Upper lobe of left lung (tissue), 6 donors: Measurements from ENCODE around the gene TRPV3. TPM values are rescaled to one million over a fixed set of nuclear protein-coding genes. Genes with fewer than 3 reads are reported as not detected.

Source experiments
- ATAC-seq, 2 donors: fragments of 200-7000 bp; cut with Tn5 transposase; one replicate each; pipeline ENCODE4 v1.9.1; 2022; ENCODE audit warnings: mild to moderate bottlenecking in 2 of 2, moderate library complexity in 2 of 2; ENCODE audit not compliant: low FRiP score in 2 of 2
- DNase-seq, 2 donors: peaks; one replicate each; pipeline ENCODE4 v3.0.0-alpha.2; 2019 to 2020
- H3K27ac ChIP-seq, 4 donors: fragments of 200-600 bp; sonication (generic); one replicate each; pipeline ENCODE4 v1.5.1; 2016 to 2019
- H3K27me3 ChIP-seq, 4 donors: fragments of 200-600 bp; sonication (generic); one replicate each; pipeline ENCODE4 v1.5.1; 2017 to 2019
- H3K36me3 ChIP-seq, 4 donors: fragments of 200-600 bp; sonication (generic); one replicate each; pipeline ENCODE4 v1.5.1; 2016 to 2019
- H3K4me1 ChIP-seq, 4 donors: fragments of 200-600 bp; sonication (generic); one replicate each; pipeline ENCODE4 v1.5.1; 2018 to 2019
- H3K4me3 ChIP-seq, 4 donors: fragments of 200-600 bp; sonication (generic); one replicate each; pipeline ENCODE4 v1.5.1; 2017 to 2019; ENCODE audit warnings: mild to moderate bottlenecking in 2 of 4, moderate library complexity in 1 of 4
- H3K9me3 ChIP-seq, 4 donors: fragments of 200-600 bp; sonication (generic); one replicate each; pipeline ENCODE4 v1.5.1; 2018 to 2019
- EP300 ChIP-seq, 4 donors: sonication (generic); formaldehyde crosslinking; IDR thresholded peaks; one replicate each; pipeline ENCODE4 v1.5.1; 2017; ENCODE audit warnings: antibody characterized with exemption in 4 of 4, control low read depth in 2 of 4
- POLR2A ChIP-seq, 4 donors: fragments of 450-650 bp; IDR thresholded peaks; one replicate each; pipeline ENCODE4 v1.5.1; 2016 to 2017; ENCODE audit warnings: antibody characterized with exemption in 4 of 4, mild to moderate bottlenecking in 2 of 4
- POLR2AphosphoS5 ChIP-seq, 2 donors: sonication (generic); formaldehyde crosslinking; IDR thresholded peaks; one replicate each; pipeline ENCODE4 v1.5.1; 2017; ENCODE audit warnings: antibody characterized with exemption in 2 of 2
- WGBS, 2 donors: methylation state at CpG; one replicate each; pipeline ENCODE4 v1.1.5; 2017 to 2018; 5-methylcytosine and 5-hydroxymethylcytosine counted together
- total RNA-seq, 6 donors: library from RNA; depleted of rRNA in 4 of 6; stranded (reverse); fragments of >200 nt in 4 of 6; gene quantifications; one replicate each; pipeline versions ENCODE4 v1.1.0 to v1.2.1, GENCODE V29; 2016 to 2021
- TF ChIP-seq, protein P1 (sequence below), 6 experiments: fragments of 450-650 bp in 4 of 6; fragments of 200-600 bp in 2 of 6; sonication (generic) in 2 of 6; IDR thresholded peaks; one replicate each; pipeline ENCODE4 v1.5.1; 2016 to 2019; ENCODE audit warnings: antibody characterized with exemption in 6 of 6
- donor health status: DM: no; HTN: no; CAD: no; lungs with moderate emphysema.
- donor health status: DM: no; HTN: yes; CAD: no; lungs with severe emphysema.

The TRPV3 gene
- total RNA-seq, 6 donors from 2014 or later: under 0.01 to 0.84 (median 0.28) TPM

DNA sequence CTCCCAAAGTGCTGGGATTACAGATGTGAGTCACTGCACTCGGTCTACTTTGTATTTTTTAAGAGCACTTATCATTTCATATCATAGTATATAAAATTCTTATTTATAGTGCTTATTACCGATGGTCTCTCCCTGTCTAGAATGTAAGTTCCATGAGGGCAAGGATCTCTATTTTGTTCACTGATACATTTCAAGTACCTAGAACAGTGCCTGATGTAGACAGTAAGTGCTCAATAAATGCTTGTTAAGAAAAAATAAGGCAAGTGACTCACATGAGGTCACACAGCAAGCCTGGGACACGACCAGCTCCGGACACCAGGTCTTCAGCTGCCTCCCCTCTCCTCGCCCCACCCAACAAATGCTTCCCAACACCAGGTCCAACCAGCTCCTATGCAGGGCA lies 23.9 kb downstream of the TRPV3 start:
- TF ChIP-seq EP300 (IDR thresholded peaks at IDR 0.05): no peak
- no peak for TF ChIP-seq POLR2AphosphoS5 (IDR thresholded peaks at IDR 0.05)
- TF ChIP-seq, protein P1, sequence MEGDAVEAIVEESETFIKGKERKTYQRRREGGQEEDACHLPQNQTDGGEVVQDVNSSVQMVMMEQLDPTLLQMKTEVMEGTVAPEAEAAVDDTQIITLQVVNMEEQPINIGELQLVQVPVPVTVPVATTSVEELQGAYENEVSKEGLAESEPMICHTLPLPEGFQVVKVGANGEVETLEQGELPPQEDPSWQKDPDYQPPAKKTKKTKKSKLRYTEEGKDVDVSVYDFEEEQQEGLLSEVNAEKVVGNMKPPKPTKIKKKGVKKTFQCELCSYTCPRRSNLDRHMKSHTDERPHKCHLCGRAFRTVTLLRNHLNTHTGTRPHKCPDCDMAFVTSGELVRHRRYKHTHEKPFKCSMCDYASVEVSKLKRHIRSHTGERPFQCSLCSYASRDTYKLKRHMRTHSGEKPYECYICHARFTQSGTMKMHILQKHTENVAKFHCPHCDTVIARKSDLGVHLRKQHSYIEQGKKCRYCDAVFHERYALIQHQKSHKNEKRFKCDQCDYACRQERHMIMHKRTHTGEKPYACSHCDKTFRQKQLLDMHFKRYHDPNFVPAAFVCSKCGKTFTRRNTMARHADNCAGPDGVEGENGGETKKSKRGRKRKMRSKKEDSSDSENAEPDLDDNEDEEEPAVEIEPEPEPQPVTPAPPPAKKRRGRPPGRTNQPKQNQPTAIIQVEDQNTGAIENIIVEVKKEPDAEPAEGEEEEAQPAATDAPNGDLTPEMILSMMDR (IDR thresholded peaks at IDR 0.05): no peak
- no peak for TF ChIP-seq POLR2A (IDR thresholded peaks at IDR 0.05)
- H3K27me3 ChIP-seq: no peaks in the 10 kb centered on the region
- ATAC-seq: no peak
- DNase-seq: no peak
- no peak overlapping the region for H3K4me3 ChIP-seq
- WGBS, 2 donors: 93 to 94% methylated on average over 5 of the region's 5 CpGs
- H3K4me1 ChIP-seq: peaks cover 0 to 8% (median 0%) of the 10 kb centered on the region in 4 donors
- H3K27ac ChIP-seq: no peak overlapping the region
- no peaks in the 10 kb centered on the region for H3K36me3 ChIP-seq
- no peaks in the 10 kb centered on the region for H3K9me3 ChIP-seq

DNA sequence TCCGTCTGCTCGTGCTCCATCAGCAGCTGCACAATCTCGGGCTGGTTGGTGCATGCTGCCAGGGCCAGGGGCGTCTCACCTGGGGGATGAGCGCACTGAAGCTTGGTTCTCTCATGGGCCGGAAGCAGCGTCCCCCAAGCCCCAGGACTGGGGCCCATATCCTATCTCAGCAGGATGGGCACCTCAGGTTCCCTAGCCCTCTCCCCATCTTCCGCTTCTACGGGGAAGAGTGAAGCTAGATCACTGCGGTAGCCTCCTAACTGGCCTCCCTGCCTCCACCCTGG lies 24.8 kb downstream of the TRPV3 start:
- no peaks in the 10 kb centered on the region for H3K27me3 ChIP-seq
- H3K36me3 ChIP-seq: no peaks in the 10 kb centered on the region
- no peak for DNase-seq
- no peak for ATAC-seq
- 93 to 96% methylated on average over 5 to 6 of the region's 10 CpGs for WGBS, 2 donors
- no peaks in the 10 kb centered on the region for H3K9me3 ChIP-seq
- H3K4me1 ChIP-seq: peaks cover 0 to 8% (median 0%) of the 10 kb centered on the region in 4 donors
- no peak overlapping the region for H3K27ac ChIP-seq
- no peak for TF ChIP-seq POLR2A (IDR thresholded peaks at IDR 0.05)
- TF ChIP-seq, protein P1 (IDR thresholded peaks at IDR 0.05): no peak
- TF ChIP-seq EP300 (IDR thresholded peaks at IDR 0.05): no peak
- no peak for TF ChIP-seq POLR2AphosphoS5 (IDR thresholded peaks at IDR 0.05)
- no peak overlapping the region for H3K4me3 ChIP-seq

- H3K4me1 ChIP-seq: peaks cover 0 to 8% (median 0%) of the 10 kb centered on the region in 4 donors
- peak in 1 of 2 donors; percentile 80 for DNase-seq
- 88 to 93% methylated on average over 11 to 31 of the region's 36 CpGs for WGBS, 2 donors
- H3K36me3 ChIP-seq: no peaks in the 10 kb centered on the region
- H3K4me3 ChIP-seq: no peak overlapping the region
- no peak for ATAC-seq
- H3K27me3 ChIP-seq: no peaks in the 10 kb centered on the region
- no peak overlapping the region for H3K27ac ChIP-seq
- no peaks in the 10 kb centered on the region for H3K9me3 ChIP-seq
- TF ChIP-seq, protein P1 (IDR thresholded peaks at IDR 0.05): no peak
- TF ChIP-seq POLR2AphosphoS5 (IDR thresholded peaks at IDR 0.05) (no peak), POLR2A (IDR thresholded peaks at IDR 0.05) (no peak), EP300 (IDR thresholded peaks at IDR 0.05) (no peak)
Measured at GRCh38 chr17:3532106-3532858, 25.3 kb downstream of the TRPV3 start.

- no peaks in the 10 kb centered on the region for H3K27me3 ChIP-seq
- H3K9me3 ChIP-seq: no peaks in the 10 kb centered on the region
- DNase-seq: peak in 1 of 2 donors; percentile 65
- ATAC-seq: no peak
- H3K27ac ChIP-seq: no peak overlapping the region
- H3K36me3 ChIP-seq: no peaks in the 10 kb centered on the region
- H3K4me1 ChIP-seq: peaks cover 0 to 8% (median 0%) of the 10 kb centered on the region in 4 donors
- WGBS, 2 donors: 84 to 85% methylated on average over 8 to 21 of the region's 21 CpGs
- no peak overlapping the region for H3K4me3 ChIP-seq
- no peak for TF ChIP-seq EP300 (IDR thresholded peaks at IDR 0.05)
- TF ChIP-seq POLR2A (IDR thresholded peaks at IDR 0.05): no peak
- TF ChIP-seq, protein P1 (IDR thresholded peaks at IDR 0.05): no peak
- no peak for TF ChIP-seq POLR2AphosphoS5 (IDR thresholded peaks at IDR 0.05)
Measured at GRCh38 chr17:3531266-3532101, 26.1 kb downstream of the TRPV3 start.
